ENCODE measurements around the gene RUNX1.

RUNX1 gene

DNA sequence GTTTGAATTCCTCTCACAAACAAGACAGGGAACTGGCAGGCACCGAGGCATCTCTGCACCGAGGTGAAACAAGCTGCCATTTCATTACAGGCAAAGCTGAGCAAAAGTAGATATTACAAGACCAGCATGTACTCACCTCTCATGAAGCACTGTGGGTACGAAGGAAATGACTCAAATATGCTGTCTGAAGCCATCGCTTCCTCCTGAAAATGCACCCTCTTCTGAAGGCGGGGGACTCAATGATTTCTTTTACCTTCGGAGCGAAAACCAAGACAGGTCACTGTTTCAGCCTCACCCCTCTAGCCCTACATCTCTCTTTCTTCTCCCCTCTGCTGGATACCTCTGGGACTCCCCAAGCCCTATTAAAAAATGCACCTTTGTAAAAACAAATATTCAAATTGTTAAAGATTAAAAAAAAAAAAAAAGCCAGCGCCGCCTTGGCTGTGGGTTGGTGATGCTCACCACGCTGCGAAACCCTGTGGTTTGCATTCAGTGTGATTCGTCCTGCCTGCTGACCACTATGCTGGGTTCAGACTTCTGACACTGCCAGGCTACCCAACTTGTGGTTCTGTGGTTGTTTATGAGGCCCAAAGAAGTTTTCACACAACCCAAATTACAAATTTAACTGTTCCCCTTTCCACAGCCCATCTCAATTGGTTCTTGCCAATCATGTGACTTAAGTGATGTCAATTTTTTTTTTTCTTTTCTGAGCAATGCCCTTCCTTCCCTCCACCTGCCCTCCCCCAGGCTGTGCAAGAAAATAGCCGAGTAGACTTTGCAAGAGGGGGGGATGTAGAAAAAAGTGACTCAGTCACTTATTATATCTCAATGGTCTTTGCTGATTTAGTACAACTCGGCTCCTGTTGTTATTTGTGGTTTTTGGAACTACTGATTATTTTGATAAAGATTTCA, at the start of gene RUNX1:
RUNX1 (minus strand) TSS at position 597 of the 912 bp plus-strand sequence.
- H3K4me3 ChIP-seq (ENCODE audit: low read length) = peak within 1 kb of the TSS; percentile 44
- H3K36me3 ChIP-seq (ENCODE audit: control insufficient read depth, insufficient read depth, low read length) = no peaks in the 10 kb centered on the region
- H3K9me3 ChIP-seq (ENCODE audit: control insufficient read depth, low read length) = no peaks in the 10 kb centered on the region
- peak within 1 kb of the TSS; percentile 45 for H3K9ac ChIP-seq (ENCODE audit: low read length)
- H3K27me3 ChIP-seq (ENCODE audit: control insufficient read depth, insufficient read depth, low read length) = no peaks in the 10 kb centered on the region
- H3K4me1 ChIP-seq (ENCODE audit: control insufficient read depth, insufficient read depth, low read length) = peaks cover 40% of the 10 kb centered on the region

DNA sequence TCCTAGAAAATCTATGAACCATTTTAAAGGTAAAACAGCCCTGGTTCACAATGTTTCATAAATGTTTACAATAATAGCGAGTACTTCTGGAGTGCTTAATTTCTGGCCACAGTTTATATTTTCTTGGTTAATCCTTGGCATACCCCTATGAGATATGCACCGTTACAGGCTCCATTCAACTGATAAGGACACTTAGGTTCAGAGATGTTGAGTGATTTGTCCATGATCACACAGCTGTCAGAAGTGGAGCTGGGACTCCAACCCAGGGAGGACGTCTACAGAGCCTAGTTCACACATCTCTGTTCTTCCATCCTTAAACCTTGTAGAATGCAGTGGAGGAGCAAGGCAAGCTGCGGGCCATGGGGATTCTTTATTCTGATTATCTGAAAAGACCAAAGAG, 48.4 kb upstream of the RUNX1 start:
- no peaks in the 10 kb centered on the region for H3K4me1 ChIP-seq (ENCODE audit: control insufficient read depth, insufficient read depth, low read length)
- no peak overlapping the region for H3K9ac ChIP-seq (ENCODE audit: low read length)
- H3K27me3 ChIP-seq (ENCODE audit: control insufficient read depth, insufficient read depth, low read length) = no peaks in the 10 kb centered on the region
- no peak overlapping the region for H3K4me3 ChIP-seq (ENCODE audit: low read length)
- H3K36me3 ChIP-seq (ENCODE audit: control insufficient read depth, insufficient read depth, low read length) = no peaks in the 10 kb centered on the region
- H3K9me3 ChIP-seq (ENCODE audit: control insufficient read depth, low read length) = no peaks in the 10 kb centered on the region

DNA sequence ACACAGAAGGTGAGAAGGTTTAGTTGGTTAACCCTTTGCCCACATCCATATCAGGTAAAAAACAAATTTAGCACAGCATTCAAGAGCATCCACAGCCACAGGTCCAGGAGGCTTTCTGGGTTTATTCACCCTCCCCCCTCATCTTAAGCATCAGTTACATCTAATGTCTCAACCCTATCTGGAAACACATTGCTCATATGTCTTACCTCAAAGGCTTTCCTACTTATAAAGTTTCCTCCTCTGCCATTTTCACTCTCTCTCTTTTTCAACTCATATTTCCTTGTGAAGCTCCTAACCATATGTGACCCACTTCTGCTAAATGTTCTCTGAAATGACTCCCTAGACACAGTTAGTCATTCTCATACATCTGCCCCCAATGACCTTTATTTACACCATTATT, 47.9 kb upstream of the RUNX1 start:
- H3K27me3 ChIP-seq (ENCODE audit: control insufficient read depth, insufficient read depth, low read length) = no peaks in the 10 kb centered on the region
- H3K36me3 ChIP-seq (ENCODE audit: control insufficient read depth, insufficient read depth, low read length) = no peaks in the 10 kb centered on the region
- H3K4me3 ChIP-seq (ENCODE audit: low read length) = no peak overlapping the region
- H3K9ac ChIP-seq (ENCODE audit: low read length) = no peak overlapping the region
- no peaks in the 10 kb centered on the region for H3K4me1 ChIP-seq (ENCODE audit: control insufficient read depth, insufficient read depth, low read length)
- H3K9me3 ChIP-seq (ENCODE audit: control insufficient read depth, low read length) = no peaks in the 10 kb centered on the region

DNA sequence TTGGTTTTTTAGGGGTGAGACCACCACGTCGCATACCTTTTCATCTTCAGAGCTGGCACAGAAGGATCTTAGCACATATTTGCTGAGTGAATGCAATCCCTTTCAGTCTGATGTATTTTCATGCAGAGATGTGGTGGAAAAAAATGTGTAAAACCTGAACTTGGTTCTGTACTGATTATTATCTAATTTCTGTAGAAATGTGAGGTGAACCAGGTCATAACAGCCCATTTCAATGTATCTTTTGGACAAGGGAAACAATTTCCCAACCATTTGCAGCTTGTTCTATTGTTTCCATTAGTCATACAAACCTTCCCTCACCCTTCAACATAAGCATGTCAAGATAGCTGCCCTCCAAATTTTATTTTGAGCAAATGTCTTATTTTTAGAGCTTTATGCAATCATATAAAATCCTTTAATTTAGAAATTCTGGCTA, 46.8 kb upstream of the RUNX1 start:
- Histone ChIP-seq H3K9ac (ENCODE audit: low read length) (no peak overlapping the region), H3K36me3 (ENCODE audit: control insufficient read depth, insufficient read depth, low read length) (no peaks in the 10 kb centered on the region), H3K27me3 (ENCODE audit: control insufficient read depth, insufficient read depth, low read length) (no peaks in the 10 kb centered on the region), H3K9me3 (ENCODE audit: control insufficient read depth, low read length) (no peaks in the 10 kb centered on the region), H3K4me1 (ENCODE audit: control insufficient read depth, insufficient read depth, low read length) (no peaks in the 10 kb centered on the region), H3K4me3 (ENCODE audit: low read length) (no peak overlapping the region)

DNA sequence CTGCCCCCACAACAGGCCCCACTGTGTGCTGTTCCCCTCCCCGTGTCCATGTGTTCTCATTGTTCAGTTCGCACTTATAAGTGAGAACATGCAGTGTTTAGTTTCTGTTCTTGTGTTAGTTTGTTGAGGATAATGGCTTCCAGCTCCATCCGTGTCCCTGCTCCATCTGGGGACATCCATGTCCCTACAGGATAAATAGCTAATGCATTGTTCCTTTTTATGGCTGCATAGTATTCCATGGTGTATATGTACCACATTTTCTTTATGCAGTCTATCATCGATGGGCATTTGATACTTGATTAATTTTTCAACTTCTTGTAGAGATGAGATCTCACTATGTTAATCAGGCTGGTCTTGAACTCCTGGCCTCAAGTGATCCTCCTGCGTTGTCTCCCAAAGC, 44.4 kb upstream of the RUNX1 start:
- no peak overlapping the region for H3K4me3 ChIP-seq (ENCODE audit: low read length)
- H3K27me3 ChIP-seq (ENCODE audit: control insufficient read depth, insufficient read depth, low read length) = no peaks in the 10 kb centered on the region
- H3K36me3 ChIP-seq (ENCODE audit: control insufficient read depth, insufficient read depth, low read length) = no peaks in the 10 kb centered on the region
- H3K4me1 ChIP-seq (ENCODE audit: control insufficient read depth, insufficient read depth, low read length) = no peaks in the 10 kb centered on the region
- H3K9me3 ChIP-seq (ENCODE audit: control insufficient read depth, low read length) = no peaks in the 10 kb centered on the region
- no peak overlapping the region for H3K9ac ChIP-seq (ENCODE audit: low read length)

DNA sequence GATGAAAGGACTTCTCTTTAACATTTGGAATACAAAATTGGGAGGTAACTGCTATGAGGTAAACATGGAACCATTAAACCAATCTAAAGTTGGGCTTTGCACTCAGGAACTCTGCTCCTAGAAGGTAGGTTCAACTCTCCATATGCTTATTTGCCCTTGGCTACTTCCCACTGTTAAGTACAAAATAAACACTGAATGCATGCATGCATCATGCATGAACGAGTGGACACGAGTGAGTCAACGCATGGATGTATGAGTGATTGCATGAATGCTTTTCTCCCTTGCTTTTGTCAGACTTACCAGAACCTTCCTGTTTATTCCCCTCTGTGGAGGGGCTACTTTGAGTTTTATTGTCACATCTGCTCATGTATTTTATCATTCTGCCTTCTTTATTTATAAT, 42.4 kb upstream of the RUNX1 start:
- H3K27me3 ChIP-seq (ENCODE audit: control insufficient read depth, insufficient read depth, low read length) = no peaks in the 10 kb centered on the region
- H3K36me3 ChIP-seq (ENCODE audit: control insufficient read depth, insufficient read depth, low read length) = no peaks in the 10 kb centered on the region
- no peak overlapping the region for H3K9ac ChIP-seq (ENCODE audit: low read length)
- H3K4me1 ChIP-seq (ENCODE audit: control insufficient read depth, insufficient read depth, low read length) = no peaks in the 10 kb centered on the region
- H3K4me3 ChIP-seq (ENCODE audit: low read length) = no peak overlapping the region
- no peaks in the 10 kb centered on the region for H3K9me3 ChIP-seq (ENCODE audit: control insufficient read depth, low read length)

DNA sequence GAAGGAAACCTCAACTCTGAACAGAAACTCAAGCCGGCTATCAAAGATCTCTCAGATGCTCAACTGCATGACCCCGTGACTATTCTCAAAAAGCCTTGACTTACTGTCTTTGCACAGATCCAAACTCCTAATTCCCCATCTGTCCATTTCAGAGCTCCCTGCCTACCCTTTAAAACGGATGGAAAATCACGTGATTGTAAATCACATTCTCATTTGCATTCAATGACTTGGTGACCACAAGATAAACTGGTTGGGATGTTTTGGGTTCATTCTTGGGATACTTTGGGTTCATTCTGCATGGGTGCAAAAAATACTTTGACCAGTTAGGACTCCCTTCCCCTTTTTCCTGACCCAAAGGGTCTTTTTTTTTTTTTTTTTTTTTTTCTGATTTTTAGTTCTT, 41.3 kb upstream of the RUNX1 start:
- Histone ChIP-seq H3K9me3 (ENCODE audit: control insufficient read depth, low read length) (no peaks in the 10 kb centered on the region), H3K4me3 (ENCODE audit: low read length) (no peak overlapping the region), H3K27me3 (ENCODE audit: control insufficient read depth, insufficient read depth, low read length) (no peaks in the 10 kb centered on the region), H3K36me3 (ENCODE audit: control insufficient read depth, insufficient read depth, low read length) (no peaks in the 10 kb centered on the region), H3K4me1 (ENCODE audit: control insufficient read depth, insufficient read depth, low read length) (no peaks in the 10 kb centered on the region), H3K9ac (ENCODE audit: low read length) (no peak overlapping the region)

DNA sequence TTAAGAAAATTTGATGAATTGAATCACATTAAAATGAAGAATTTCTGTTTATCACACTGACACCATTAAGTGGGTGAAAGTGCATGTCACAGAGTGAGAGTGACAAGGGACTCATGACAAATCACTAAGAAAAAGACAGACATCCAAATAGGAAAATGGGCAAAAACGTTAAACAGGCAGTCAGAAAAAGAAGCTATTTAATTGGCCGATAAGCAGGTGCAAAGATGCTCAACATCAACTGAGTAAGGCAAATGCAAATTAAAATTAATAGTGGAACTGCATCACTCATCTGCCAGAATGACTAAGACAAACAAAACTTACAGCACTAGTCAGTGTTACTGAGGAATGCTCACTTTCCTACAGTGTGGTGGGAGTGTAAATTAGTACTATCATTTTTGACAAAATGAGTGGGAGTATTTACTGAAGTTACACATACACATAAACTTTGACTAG, 39.2 kb upstream of the RUNX1 start:
- Histone ChIP-seq H3K36me3 (ENCODE audit: control insufficient read depth, insufficient read depth, low read length) (no peaks in the 10 kb centered on the region), H3K9ac (ENCODE audit: low read length) (no peak overlapping the region), H3K4me3 (ENCODE audit: low read length) (no peak overlapping the region), H3K27me3 (ENCODE audit: control insufficient read depth, insufficient read depth, low read length) (no peaks in the 10 kb centered on the region), H3K4me1 (ENCODE audit: control insufficient read depth, insufficient read depth, low read length) (no peaks in the 10 kb centered on the region), H3K9me3 (ENCODE audit: control insufficient read depth, low read length) (no peaks in the 10 kb centered on the region)

DNA sequence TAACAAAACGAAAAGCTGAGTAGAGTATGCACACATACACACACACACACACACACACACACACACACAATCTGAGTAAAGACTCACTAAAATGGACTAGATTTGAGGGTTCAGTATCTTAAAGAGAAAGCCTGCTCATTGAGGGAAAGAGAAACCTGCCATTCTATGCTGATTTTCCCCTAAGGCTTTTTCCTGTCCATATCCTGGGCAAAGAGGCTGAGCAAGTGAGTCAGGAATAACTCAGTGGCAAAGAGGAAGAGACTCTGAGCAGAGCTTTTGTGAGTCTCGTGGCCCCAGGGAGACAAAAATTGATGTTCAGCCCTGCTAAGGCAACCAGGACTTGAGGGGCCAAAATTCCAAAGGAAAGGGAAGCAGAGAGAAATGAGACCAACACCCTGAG, 37.3 kb upstream of the RUNX1 start:
- H3K9ac ChIP-seq (ENCODE audit: low read length) = no peak overlapping the region
- H3K36me3 ChIP-seq (ENCODE audit: control insufficient read depth, insufficient read depth, low read length) = no peaks in the 10 kb centered on the region
- H3K4me1 ChIP-seq (ENCODE audit: control insufficient read depth, insufficient read depth, low read length) = no peaks in the 10 kb centered on the region
- no peak overlapping the region for H3K4me3 ChIP-seq (ENCODE audit: low read length)
- H3K9me3 ChIP-seq (ENCODE audit: control insufficient read depth, low read length) = no peaks in the 10 kb centered on the region
- no peaks in the 10 kb centered on the region for H3K27me3 ChIP-seq (ENCODE audit: control insufficient read depth, insufficient read depth, low read length)

DNA sequence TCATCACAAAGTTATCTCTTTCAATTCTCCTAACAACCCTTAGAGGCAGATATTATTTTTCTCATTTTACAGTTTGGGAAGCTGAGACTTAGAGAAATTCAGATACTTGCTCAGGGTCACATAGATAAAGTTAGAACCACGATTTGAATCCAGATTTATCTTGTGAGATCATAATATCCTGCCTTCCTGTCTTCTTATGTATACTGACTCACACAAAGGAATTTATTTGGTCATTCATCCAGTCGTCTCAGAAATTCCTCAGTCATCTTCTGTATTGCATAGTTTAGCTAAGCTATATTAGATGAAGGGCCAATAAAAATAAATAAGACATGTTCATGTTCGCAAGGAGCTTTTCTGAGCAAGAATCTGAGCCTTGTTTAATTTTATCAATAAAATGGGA, 35.8 kb upstream of the RUNX1 start:
- Histone ChIP-seq H3K27me3 (ENCODE audit: control insufficient read depth, insufficient read depth, low read length) (no peaks in the 10 kb centered on the region), H3K9ac (ENCODE audit: low read length) (no peak overlapping the region), H3K36me3 (ENCODE audit: control insufficient read depth, insufficient read depth, low read length) (no peaks in the 10 kb centered on the region), H3K9me3 (ENCODE audit: control insufficient read depth, low read length) (no peaks in the 10 kb centered on the region), H3K4me3 (ENCODE audit: low read length) (no peak overlapping the region), H3K4me1 (ENCODE audit: control insufficient read depth, insufficient read depth, low read length) (no peaks in the 10 kb centered on the region)

DNA sequence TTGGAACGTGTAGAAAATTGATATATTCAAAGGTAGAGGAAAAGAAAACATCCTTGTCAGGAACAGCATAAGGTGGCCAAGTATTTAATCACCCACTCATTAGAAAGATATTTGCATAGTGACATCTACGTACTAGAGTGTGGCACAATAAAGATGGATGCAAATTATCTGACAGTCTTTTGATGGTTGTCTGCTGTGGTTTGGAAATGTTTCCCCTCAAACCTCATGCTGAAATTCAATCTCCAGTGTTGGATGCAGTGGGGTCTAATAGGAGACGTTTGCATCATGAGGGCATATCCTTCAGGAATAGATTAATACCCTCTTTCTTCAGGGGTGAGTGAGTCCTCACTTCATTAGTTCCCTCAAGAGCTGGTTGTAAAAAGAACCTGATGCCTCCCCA, 34.1 kb upstream of the RUNX1 start:
- H3K27me3 ChIP-seq (ENCODE audit: control insufficient read depth, insufficient read depth, low read length) = no peaks in the 10 kb centered on the region
- H3K9ac ChIP-seq (ENCODE audit: low read length) = no peak overlapping the region
- no peaks in the 10 kb centered on the region for H3K4me1 ChIP-seq (ENCODE audit: control insufficient read depth, insufficient read depth, low read length)
- no peaks in the 10 kb centered on the region for H3K9me3 ChIP-seq (ENCODE audit: control insufficient read depth, low read length)
- no peak overlapping the region for H3K4me3 ChIP-seq (ENCODE audit: low read length)
- H3K36me3 ChIP-seq (ENCODE audit: control insufficient read depth, insufficient read depth, low read length) = no peaks in the 10 kb centered on the region

DNA sequence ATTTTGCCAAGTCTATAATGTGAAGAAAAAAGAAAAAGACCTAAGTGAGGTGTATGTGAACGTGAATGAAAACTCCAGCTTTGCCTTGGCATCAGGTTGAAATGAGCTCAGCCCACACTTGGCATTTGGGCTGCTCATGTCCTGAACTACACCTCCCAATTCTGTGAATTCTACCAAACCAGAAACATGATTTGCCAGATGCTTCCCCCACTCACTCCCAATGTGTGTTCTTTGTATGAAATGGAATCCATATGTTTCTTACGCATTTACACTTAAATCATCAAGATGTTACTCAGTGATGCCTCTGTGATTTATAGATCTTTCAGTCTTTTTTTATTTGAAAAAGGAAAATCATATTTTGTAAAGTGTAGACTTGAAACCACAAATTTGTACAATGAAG, 32.8 kb upstream of the RUNX1 start:
- Histone ChIP-seq H3K9ac (ENCODE audit: low read length) (no peak overlapping the region), H3K4me1 (ENCODE audit: control insufficient read depth, insufficient read depth, low read length) (no peaks in the 10 kb centered on the region), H3K27me3 (ENCODE audit: control insufficient read depth, insufficient read depth, low read length) (no peaks in the 10 kb centered on the region), H3K4me3 (ENCODE audit: low read length) (no peak overlapping the region), H3K36me3 (ENCODE audit: control insufficient read depth, insufficient read depth, low read length) (no peaks in the 10 kb centered on the region), H3K9me3 (ENCODE audit: control insufficient read depth, low read length) (no peaks in the 10 kb centered on the region)

All from mucosa of stomach (tissue), 1 donor.